ENCODE measurements around the gene ATP2A2.
"Not testable (repeated sequence)": the region's sequence is repeated elsewhere in the genome, so short reads cannot be mapped to it uniquely, and the experiment has no call there.

The ATP2A2 gene

GRCh38 chr12:110343736-110344555 is 62.9 kb downstream of the ATP2A2 start:
- DNase-seq (ENCODE audit: low read depth) = no peak

- DNase-seq (ENCODE audit: low read depth) = no peak
Measured at GRCh38 chr12:110344657-110345056, 63.6 kb downstream of the ATP2A2 start.

GRCh38 chr12:110345176-110345661 is 64.2 kb downstream of the ATP2A2 start:
- DNase-seq (ENCODE audit: low read depth) = no peak

GRCh38 chr12:110345963-110346362 is 64.9 kb downstream of the ATP2A2 start:
- DNase-seq (ENCODE audit: low read depth) = no peak

GRCh38 chr12:110347767-110348166 is 66.7 kb downstream of the ATP2A2 start:
- DNase-seq (ENCODE audit: low read depth) = no peak

GRCh38 chr12:110348431-110349059 is 67.5 kb downstream of the ATP2A2 start:
- DNase-seq (ENCODE audit: low read depth) = no peak

GRCh38 chr12:110349096-110349495 is 68.0 kb downstream of the ATP2A2 start:
- DNase-seq (ENCODE audit: low read depth) = no peak

GRCh38 chr12:110349514-110350151 is 68.6 kb downstream of the ATP2A2 start:
- DNase-seq (ENCODE audit: low read depth) = peak; percentile 18

- DNase-seq (ENCODE audit: low read depth) = no peak
Measured at GRCh38 chr12:110351119-110351518, 70.1 kb downstream of the ATP2A2 start.

- no peak for DNase-seq (ENCODE audit: low read depth)
Measured at GRCh38 chr12:110352401-110352800, 71.4 kb downstream of the ATP2A2 start.

- no peak for DNase-seq (ENCODE audit: low read depth)
Measured at GRCh38 chr12:110353211-110353965, 72.3 kb downstream of the ATP2A2 start.

GRCh38 chr12:110354172-110354780 is 73.2 kb downstream of the ATP2A2 start:
- no peak for DNase-seq (ENCODE audit: low read depth)

- DNase-seq (ENCODE audit: low read depth) = peak; percentile 8
Measured at GRCh38 chr12:110355073-110355472, 74.0 kb downstream of the ATP2A2 start.

GRCh38 chr12:110358384-110359097 is 77.5 kb downstream of the ATP2A2 start:
- not testable (repeated sequence) for DNase-seq (ENCODE audit: low read depth)

GRCh38 chr12:110361216-110361615 is 80.2 kb downstream of the ATP2A2 start:
- no peak for DNase-seq (ENCODE audit: low read depth)

GRCh38 chr12:110365489-110366320 is 84.7 kb downstream of the ATP2A2 start:
- no peak for DNase-seq (ENCODE audit: low read depth)

- no peak for DNase-seq (ENCODE audit: low read depth)
Measured at GRCh38 chr12:110366321-110367142, 85.5 kb downstream of the ATP2A2 start.

GRCh38 chr12:110367181-110367864 is 86.3 kb downstream of the ATP2A2 start:
- no peak for DNase-seq (ENCODE audit: low read depth)

- no peak for DNase-seq (ENCODE audit: low read depth)
Measured at GRCh38 chr12:110369992-110370391, 88.9 kb downstream of the ATP2A2 start.
